ENCODE data around the gene BSCL2. TPM values are rescaled to one million over a fixed set of nuclear protein-coding genes. Genes with fewer than 3 reads are reported as not detected.
"Not testable (repeated sequence)": the region's sequence is repeated elsewhere in the genome, so short reads cannot be mapped to it uniquely, and the experiment has no call there.

BSCL2 gene
- 10 to 100 TPM; 22.3 to 31.5 TPM for total RNA-seq
- polyA plus RNA-seq = 10 to 100 TPM; 38.7 to 61.8 TPM
- long read RNA-seq, donor 1, transcript BSCL2-210 (11 exons, 1,440 nt) = minor isoform, 11 of 144 reads
- long read RNA-seq, donor 1, transcript BSCL2-207 (11 exons, 1,516 nt) = major isoform, 75 of 144 reads
- long read RNA-seq, donor 1, partial matches to known transcripts = 7 of 144 reads
- long read RNA-seq, donor 1, other reads (novel, unspliced or antisense) = 42 of 144 reads
- long read RNA-seq, donor 2, transcript BSCL2-207 (11 exons, 1,516 nt) = major isoform, 9 of 23 reads
- long read RNA-seq, donor 2, partial matches to known transcripts = 6 of 23 reads
- long read RNA-seq, donor 2, other reads (novel, unspliced or antisense) = 6 of 23 reads

DNA sequence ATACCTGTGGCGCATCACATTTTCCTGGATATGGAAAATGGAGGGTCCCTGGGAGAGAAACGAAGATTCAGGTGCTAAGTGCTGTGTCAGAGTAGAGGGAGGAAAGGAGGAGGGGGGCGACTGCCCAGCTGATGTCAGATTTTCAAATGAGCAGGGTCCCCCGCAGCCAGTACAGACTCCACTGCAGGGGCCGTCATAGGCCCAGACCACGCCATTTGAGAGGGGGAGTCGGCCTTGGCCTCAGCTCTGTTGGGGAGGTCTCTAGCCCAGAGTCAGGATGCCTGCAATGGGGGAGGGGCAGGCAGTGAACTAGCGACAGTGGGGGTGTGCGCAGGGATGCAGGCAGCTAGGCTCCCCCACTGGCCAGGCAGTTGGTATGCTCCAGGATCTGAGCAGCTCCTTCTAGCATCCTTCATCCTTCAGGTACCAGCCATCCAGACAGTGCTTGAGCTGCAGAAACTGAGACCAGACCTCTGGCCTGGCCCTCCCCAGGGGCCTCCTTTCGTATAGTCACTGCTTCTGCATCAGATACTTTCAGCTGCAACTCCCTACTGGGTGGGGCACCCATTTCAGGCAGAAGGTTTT is at the start of gene BSCL2, which contains the start of gene GNG3:
Gene BSCL2 (minus strand): TSS at position 148 of the 585 bp plus-strand sequence. CDS start 229 bp downstream, outside the sequence.
Gene GNG3 (plus strand): TSS at position 400 of the 585 bp plus-strand sequence. CDS start 620 bp downstream, outside the sequence.
- Histone ChIP-seq H3K36me3 (ENCODE audit: control insufficient read depth in 1 of 2, insufficient read depth in 2 of 2, low read length in 1 of 2) (peaks cover 0 to 2% of the 10 kb centered on the region in 2 donors), H3K27me3 (ENCODE audit: control insufficient read depth in 1 of 2, insufficient read depth in 2 of 2, low read length in 1 of 2) (no peaks in the 10 kb centered on the region), H3K9me3 (ENCODE audit: control insufficient read depth, low read length) (no peaks in the 10 kb centered on the region), H3K27ac (ENCODE audit: low read depth in 1 of 2, low read length in 2 of 2) (peak within 1 kb of the TSS in 1 of 2 donors; percentile 76), H3K4me1 (ENCODE audit: control insufficient read depth in 1 of 2, insufficient read depth in 2 of 2, low read length in 2 of 2) (no peaks in the 10 kb centered on the region), H3K4me3 (ENCODE audit: low read length in 2 of 2) (peak within 1 kb of the TSS; percentile 22 to 43)
- 77 to 83% methylated on average over 10 of the region's 10 CpGs for WGBS, 2 donors
- ATAC-seq (ENCODE audit: low FRiP score) (no peak), DNase-seq (peak in 1 of 2 donors; percentile 71)
- intact Hi-C loops (cut with DNase I) = loop anchor here in 1 of 2 donors (5.0 to 10.0 kb wide), 3 partner anchors 35 to 127 kb away; partner anchors contain the start of genes LBHD1, STX5, TEX54 and UQCC3

DNA sequence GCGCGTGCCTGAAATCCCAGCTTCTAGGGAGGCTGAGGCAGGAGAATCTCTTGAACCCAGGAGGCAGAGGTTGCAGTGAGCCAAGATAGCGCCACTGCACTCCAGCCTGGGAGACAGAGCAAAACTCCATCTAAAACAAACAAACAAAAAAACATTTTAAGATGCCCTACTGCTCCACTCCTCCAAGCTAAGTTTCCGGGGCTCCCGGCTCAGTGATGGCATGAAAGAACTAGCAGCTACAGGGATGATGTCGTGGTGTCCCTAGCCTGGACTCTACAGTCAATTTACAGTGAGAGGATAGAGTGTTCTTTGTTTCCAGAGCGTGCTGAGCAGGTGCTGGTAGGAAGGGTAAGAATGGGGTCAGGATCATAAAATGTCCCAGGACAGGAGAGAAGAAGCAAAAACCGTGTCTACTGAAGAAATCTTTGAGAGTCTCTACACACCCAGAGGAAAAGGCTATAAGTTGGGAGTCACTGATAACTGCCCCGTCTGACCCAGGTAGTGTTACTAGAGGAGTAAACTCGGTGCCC is 47.9 kb upstream of the BSCL2 start:
- H3K4me3 ChIP-seq (ENCODE audit: low read length in 2 of 2) = no peak overlapping the region
- peak in 1 of 2 donors; percentile 24 for DNase-seq
- H3K27me3 ChIP-seq (ENCODE audit: control insufficient read depth in 1 of 2, insufficient read depth in 2 of 2, low read length in 1 of 2) = no peaks in the 10 kb centered on the region
- intact Hi-C loops (cut with DNase I) = no loop called here
- H3K27ac ChIP-seq (ENCODE audit: low read depth in 1 of 2, low read length in 2 of 2) = no peak overlapping the region
- H3K36me3 ChIP-seq (ENCODE audit: control insufficient read depth in 1 of 2, insufficient read depth in 2 of 2, low read length in 1 of 2) = no peaks in the 10 kb centered on the region
- 73 to 80% methylated on average over 10 of the region's 10 CpGs for WGBS, 2 donors
- no peaks in the 10 kb centered on the region for H3K9me3 ChIP-seq (ENCODE audit: control insufficient read depth, low read length)
- ATAC-seq (ENCODE audit: low FRiP score) = no peak
- H3K4me1 ChIP-seq (ENCODE audit: control insufficient read depth in 1 of 2, insufficient read depth in 2 of 2, low read length in 2 of 2) = no peaks in the 10 kb centered on the region

DNA sequence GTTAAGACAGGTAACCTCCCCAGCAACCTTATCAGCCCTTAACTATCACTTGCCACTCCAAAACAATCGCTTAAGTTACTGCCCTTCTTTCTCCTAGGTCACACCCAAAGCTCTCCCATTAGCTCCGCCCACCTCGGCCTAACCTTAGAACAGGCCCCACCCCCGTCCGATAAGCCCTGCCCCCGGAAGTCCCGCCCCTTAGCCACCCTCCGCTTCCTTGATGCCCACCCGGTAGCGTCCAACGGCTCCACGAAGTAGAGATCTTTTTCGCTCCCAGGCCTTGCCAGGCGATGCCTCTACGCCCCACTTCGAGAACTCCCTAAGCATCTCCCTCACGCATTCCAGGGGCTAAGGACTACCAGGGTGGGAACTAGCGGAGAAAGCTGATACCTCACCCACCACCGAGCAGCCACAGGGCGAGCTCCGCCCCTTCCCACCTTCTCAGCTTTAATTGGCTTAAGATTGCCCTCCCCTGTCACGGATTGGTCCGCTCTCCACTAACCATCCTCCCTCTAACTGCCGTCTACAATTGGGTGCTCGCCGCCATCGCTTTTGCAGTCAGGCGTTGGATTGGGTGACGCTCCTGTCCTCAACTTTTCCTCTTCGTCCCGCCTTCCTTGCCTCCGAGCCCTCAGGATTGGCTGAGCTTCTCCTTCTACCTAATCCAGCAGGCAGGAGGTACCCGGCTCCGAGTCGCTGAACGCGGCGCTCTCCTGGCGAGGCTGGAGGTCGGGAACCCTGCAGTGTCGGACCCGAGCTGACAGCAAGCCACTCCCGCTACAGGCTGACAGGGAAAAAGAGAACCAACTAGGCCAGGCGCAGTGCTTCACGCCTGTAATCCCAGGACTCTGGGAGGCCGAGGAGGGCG is 46.7 kb upstream of the BSCL2 start, which contains the start of gene ZBTB3:
Gene ZBTB3 (minus strand): TSS at position 425 of the 868 bp plus-strand sequence. CDS start 496 bp downstream, outside the sequence.
- Histone ChIP-seq H3K4me1 (ENCODE audit: control insufficient read depth in 1 of 2, insufficient read depth in 2 of 2, low read length in 2 of 2) (no peaks in the 10 kb centered on the region), H3K27me3 (ENCODE audit: control insufficient read depth in 1 of 2, insufficient read depth in 2 of 2, low read length in 1 of 2) (no peaks in the 10 kb centered on the region), H3K9me3 (ENCODE audit: control insufficient read depth, low read length) (no peaks in the 10 kb centered on the region), H3K36me3 (ENCODE audit: control insufficient read depth in 1 of 2, insufficient read depth in 2 of 2, low read length in 1 of 2) (no peaks in the 10 kb centered on the region), H3K27ac (ENCODE audit: low read depth in 1 of 2, low read length in 2 of 2) (peak within 1 kb of the TSS in 1 of 2 donors; percentile 74), H3K4me3 (ENCODE audit: low read length in 2 of 2) (peak within 1 kb of the TSS in 1 of 2 donors; percentile 23)
- WGBS, 2 donors = 1% methylated on average over 47 of the region's 47 CpGs
- intact Hi-C loops (cut with DNase I) = no loop called here
- DNase-seq (peak; percentile 98 to 99), ATAC-seq (ENCODE audit: low FRiP score) (peak; percentile 99)

DNA sequence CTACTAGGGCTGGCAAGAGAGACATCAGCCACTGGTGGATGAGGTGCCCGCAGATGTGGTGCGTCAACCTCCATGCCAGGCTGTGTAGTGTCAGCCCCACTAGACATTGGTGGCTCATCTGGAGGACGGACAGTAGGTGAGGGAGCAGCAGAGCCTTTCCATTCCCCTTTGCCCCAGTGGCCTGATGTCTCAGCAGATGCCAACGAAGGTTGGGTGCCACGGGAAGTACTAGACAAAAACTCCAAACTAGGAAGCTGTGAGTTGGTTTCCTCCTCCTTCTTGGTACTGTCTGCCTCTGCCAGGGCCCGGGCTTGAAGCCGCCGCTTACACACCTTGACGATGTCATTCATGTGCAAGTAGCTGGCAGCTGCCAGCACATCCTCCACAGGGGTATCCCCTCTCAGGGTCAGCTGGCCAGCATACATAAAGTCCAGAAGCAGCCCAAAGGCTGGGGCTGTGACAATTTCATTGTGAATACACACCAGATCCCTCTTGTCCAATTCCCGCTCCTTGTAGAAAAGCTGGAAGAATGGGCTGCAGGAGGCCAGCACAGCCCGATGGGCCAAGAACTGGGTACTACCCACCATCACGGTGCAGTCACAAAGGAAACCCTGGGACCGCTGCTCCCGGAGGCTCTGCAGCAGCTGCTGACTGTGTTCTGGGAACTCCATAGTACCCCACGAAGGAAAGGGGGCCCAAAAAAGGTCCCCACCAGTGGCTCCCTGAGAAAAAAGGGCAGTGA is 45.9 kb upstream of the BSCL2 start:
- Histone ChIP-seq H3K9me3 (ENCODE audit: control insufficient read depth, low read length) (no peaks in the 10 kb centered on the region), H3K36me3 (ENCODE audit: control insufficient read depth in 1 of 2, insufficient read depth in 2 of 2, low read length in 1 of 2) (no peaks in the 10 kb centered on the region), H3K27me3 (ENCODE audit: control insufficient read depth in 1 of 2, insufficient read depth in 2 of 2, low read length in 1 of 2) (no peaks in the 10 kb centered on the region), H3K27ac (ENCODE audit: low read depth in 1 of 2, low read length in 2 of 2) (peak overlapping the region in 1 of 2 donors; percentile 13), H3K4me3 (ENCODE audit: low read length in 2 of 2) (peak overlapping the region in 1 of 2 donors; percentile 23), H3K4me1 (ENCODE audit: control insufficient read depth in 1 of 2, insufficient read depth in 2 of 2, low read length in 2 of 2) (no peaks in the 10 kb centered on the region)
- intact Hi-C loops (cut with DNase I) = no loop called here
- DNase-seq (peak in 1 of 2 donors; percentile 72), ATAC-seq (ENCODE audit: low FRiP score) (no peak)
- WGBS, 2 donors = 88% methylated on average over 15 of the region's 15 CpGs

DNA sequence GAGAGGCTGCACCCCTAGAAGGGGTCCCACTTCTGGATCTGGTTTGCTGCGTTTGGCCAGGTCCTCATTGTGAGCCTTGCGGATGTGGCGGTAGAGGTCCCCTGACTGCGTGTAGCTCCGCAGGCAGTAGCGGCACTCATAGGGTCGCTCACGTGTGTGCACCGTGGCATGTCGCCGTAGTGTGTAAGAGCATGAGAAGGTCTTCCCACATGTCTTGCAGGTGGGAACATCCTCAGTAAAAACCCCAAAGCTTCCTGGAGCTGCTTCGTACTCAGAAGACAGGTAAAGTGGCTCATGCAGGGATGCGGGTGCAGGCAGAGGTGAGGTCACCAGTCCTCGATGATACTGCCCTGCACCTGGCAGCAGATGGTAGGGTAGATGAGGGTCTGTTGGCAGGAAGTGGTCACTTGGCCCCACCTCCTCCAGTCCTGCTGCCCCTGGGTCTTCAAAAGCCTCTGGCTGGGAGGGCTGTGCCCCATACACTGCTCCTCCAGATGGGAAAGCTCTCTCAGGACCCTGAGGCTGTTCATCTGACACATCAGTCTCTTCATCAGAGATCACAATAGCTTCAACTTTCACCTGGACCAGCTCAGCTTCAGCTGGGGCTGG is 45.1 kb upstream of the BSCL2 start:
- Histone ChIP-seq H3K9me3 (ENCODE audit: control insufficient read depth, low read length) (no peaks in the 10 kb centered on the region), H3K27ac (ENCODE audit: low read depth in 1 of 2, low read length in 2 of 2) (no peak overlapping the region), H3K27me3 (ENCODE audit: control insufficient read depth in 1 of 2, insufficient read depth in 2 of 2, low read length in 1 of 2) (no peaks in the 10 kb centered on the region), H3K4me3 (ENCODE audit: low read length in 2 of 2) (no peak overlapping the region), H3K4me1 (ENCODE audit: control insufficient read depth in 1 of 2, insufficient read depth in 2 of 2, low read length in 2 of 2) (no peaks in the 10 kb centered on the region), H3K36me3 (ENCODE audit: control insufficient read depth in 1 of 2, insufficient read depth in 2 of 2, low read length in 1 of 2) (no peaks in the 10 kb centered on the region)
- intact Hi-C loops (cut with DNase I) = no loop called here
- peak in 1 of 2 donors; percentile 62 for DNase-seq
- 96 to 98% methylated on average over 14 of the region's 14 CpGs for WGBS, 2 donors
- no peak for ATAC-seq (ENCODE audit: low FRiP score)

DNA sequence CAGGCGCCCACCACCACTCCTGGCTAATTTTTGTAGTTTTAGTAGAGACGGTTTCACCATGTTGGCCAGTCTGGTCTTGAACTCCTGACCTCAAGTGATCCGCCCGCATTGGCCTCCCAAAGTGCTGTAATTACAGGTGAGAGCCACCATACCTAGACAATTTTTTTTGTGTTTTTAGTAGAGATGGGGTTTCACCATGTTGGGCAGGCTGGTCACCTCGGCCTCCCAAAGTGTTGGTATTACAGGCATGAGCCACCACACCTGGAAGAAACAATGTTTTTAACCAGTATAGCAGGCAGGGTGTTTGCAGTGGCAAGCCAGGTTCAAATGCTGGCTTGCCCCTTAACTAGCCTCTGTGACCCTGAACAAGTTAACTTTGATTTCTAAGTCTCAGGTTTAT is 42.7 kb upstream of the BSCL2 start:
- peak in 1 of 2 donors; percentile 23 for DNase-seq
- H3K9me3 ChIP-seq (ENCODE audit: control insufficient read depth, low read length); H3K4me3 ChIP-seq (ENCODE audit: low read length in 2 of 2); H3K4me1 ChIP-seq (ENCODE audit: control insufficient read depth in 1 of 2, insufficient read depth in 2 of 2, low read length in 2 of 2); H3K36me3 ChIP-seq (ENCODE audit: control insufficient read depth in 1 of 2, insufficient read depth in 2 of 2, low read length in 1 of 2); H3K27ac ChIP-seq (ENCODE audit: low read depth in 1 of 2, low read length in 2 of 2); H3K27me3 ChIP-seq (ENCODE audit: control insufficient read depth in 1 of 2, insufficient read depth in 2 of 2, low read length in 1 of 2); intact Hi-C loops (cut with DNase I); ATAC-seq (ENCODE audit: low FRiP score): not testable (repeated sequence)
- 92 to 94% methylated on average over 5 of the region's 5 CpGs for WGBS, 2 donors

DNA sequence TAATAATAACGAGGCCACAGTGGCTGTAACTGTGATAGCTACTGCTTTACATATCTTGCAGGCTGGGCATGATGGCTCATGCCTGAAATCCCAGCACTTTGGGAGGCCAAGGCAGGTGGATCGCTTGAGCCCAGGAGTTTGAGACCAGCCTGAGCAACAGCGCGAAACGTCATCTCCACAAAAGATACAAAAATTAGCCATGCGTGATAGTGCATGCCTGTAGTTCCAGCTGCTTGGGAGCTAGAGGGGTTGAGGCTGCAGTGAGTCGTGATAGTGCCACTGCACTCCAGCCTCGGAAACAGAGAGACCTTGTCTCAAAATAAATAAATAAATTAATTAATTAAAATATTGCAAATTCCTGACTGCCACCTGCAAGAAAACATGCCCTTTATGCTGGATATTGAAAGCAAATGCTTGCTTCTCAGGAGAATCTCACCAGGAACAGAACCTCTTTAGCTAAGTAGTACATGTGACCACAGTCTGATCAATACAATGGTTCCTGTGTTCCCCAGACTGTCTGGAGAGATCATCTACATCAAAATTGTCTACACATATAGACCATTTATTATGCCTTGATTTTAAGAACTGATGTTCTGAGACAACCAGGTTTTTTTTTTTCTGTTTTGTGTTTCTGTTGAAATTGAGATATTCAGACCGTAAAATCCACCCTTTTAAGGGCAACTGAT is 40.4 kb upstream of the BSCL2 start:
- intact Hi-C loops (cut with DNase I) = no loop called here
- Histone ChIP-seq H3K9me3 (ENCODE audit: control insufficient read depth, low read length) (no peaks in the 10 kb centered on the region), H3K36me3 (ENCODE audit: control insufficient read depth in 1 of 2, insufficient read depth in 2 of 2, low read length in 1 of 2) (no peaks in the 10 kb centered on the region), H3K27me3 (ENCODE audit: control insufficient read depth in 1 of 2, insufficient read depth in 2 of 2, low read length in 1 of 2) (no peaks in the 10 kb centered on the region), H3K27ac (ENCODE audit: low read depth in 1 of 2, low read length in 2 of 2) (no peak overlapping the region), H3K4me3 (ENCODE audit: low read length in 2 of 2) (no peak overlapping the region), H3K4me1 (ENCODE audit: control insufficient read depth in 1 of 2, insufficient read depth in 2 of 2, low read length in 2 of 2) (no peaks in the 10 kb centered on the region)
- DNase-seq (peak in 1 of 2 donors; percentile 14), ATAC-seq (ENCODE audit: low FRiP score) (no peak)
- 74 to 82% methylated on average over 9 of the region's 9 CpGs for whole genome bisulfite sequencing, 2 donors
